Activated CD4-positive, alpha-beta T cell treated with anti-CD3 and anti-CD28 coated beads, Interleukin-2, amount 10 ng/mL, durations not matched to agents 7 days and 5 days (primary cell): ENCODE data around the gene ERFL. TPM values are rescaled to one million over a fixed set of nuclear protein-coding genes. Genes with fewer than 3 reads are reported as not detected.
"Not testable (repeated sequence)": the region's sequence is repeated elsewhere in the genome, so short reads cannot be mapped to it uniquely, and the experiment has no call there.

Source experiments
- CTCF ChIA-PET: fragments of 350-600 bp; sonication (Branson Sonifier 250); formaldehyde crosslinking; loops from one replicate; lab custom pipeline; 2021; ENCODE audit warnings: antibody characterized with exemption; lab: Charles Lee
- POLR2A ChIA-PET: fragments of 350-600 bp; sonication (Branson Sonifier 250); formaldehyde crosslinking; loops from one replicate; lab custom pipeline; 2021; ENCODE audit warnings: antibody characterized with exemption; lab: Charles Lee
- DNase-seq: peaks from one replicate; pipeline ENCODE4 v3.0.0-alpha.2; 2020
- H3K27ac Mint-ChIP-seq: one replicate; pipeline ENCODE4 v1.8.0; 2021; ENCODE audit warnings: mild to moderate bottlenecking, moderate library complexity, mixed read lengths
- H3K27me3 Mint-ChIP-seq: one replicate; pipeline ENCODE4 v1.8.0; 2021; ENCODE audit warnings: mixed read lengths
- H3K36me3 Mint-ChIP-seq: one replicate; pipeline ENCODE4 v1.8.0; 2021; ENCODE audit warnings: low read depth, mixed read lengths
- H3K4me1 Mint-ChIP-seq: one replicate; pipeline ENCODE4 v1.8.0; 2021; ENCODE audit warnings: mixed read lengths
- H3K4me3 Mint-ChIP-seq: one replicate; pipeline ENCODE4 v1.8.0; 2021; ENCODE audit warnings: mild to moderate bottlenecking, moderate library complexity, mixed read lengths
- H3K9me3 Mint-ChIP-seq: one replicate; pipeline ENCODE4 v1.8.0; 2021; ENCODE audit warnings: mixed read lengths
- total RNA-seq, 2 experiments: library from RNA; stranded (reverse); gene quantifications; one replicate each; pipeline ENCODE4 v1.2.3, GENCODE V29; 2021

ERFL gene
- total RNA-seq, 2 experiments from 2014 or later = 1.5 to 1.6 TPM

- CTCF ChIA-PET = interaction anchor here (1.0 to 1.4 kb wide), 2 partner anchors 10 to 67 kb away, joined by 3 to 5 read pairs; no protein-coding TSS in a partner anchor
- Mint-ChIP-seq H3K36me3 (peaks cover 9% of the 10 kb centered on the region), H3K4me1 (peaks cover 31% of the 10 kb centered on the region), H3K9me3 (no peaks in the 10 kb centered on the region), H3K4me3 (peak overlapping the region; percentile 59), H3K27ac (peak overlapping the region; percentile 71), H3K27me3 (peaks cover 29% of the 10 kb centered on the region)
- POLR2A ChIA-PET = no interaction called here
- DNase-seq = no peak
Measured at GRCh38 chr19:41939861-41940730, 11.8 kb upstream of the ERFL start.

GRCh38 chr19:41939209-41939608 is 11.0 kb upstream of the ERFL start:
- CTCF ChIA-PET = interaction anchor here (1.4 kb wide), 1 partner anchor 66 kb away, joined by 5 read pairs; no protein-coding TSS in a partner anchor
- H3K9me3 Mint-ChIP-seq, DNase-seq, H3K4me3 Mint-ChIP-seq, POLR2A ChIA-PET, H3K36me3 Mint-ChIP-seq: not testable (repeated sequence)
- Mint-ChIP-seq H3K27me3 (peaks cover 34% of the 10 kb centered on the region), H3K4me1 (peaks cover 30% of the 10 kb centered on the region), H3K27ac (peak overlapping the region; percentile 36)

GRCh38 chr19:41937525-41938468 is 9.5 kb upstream of the ERFL start:
- Mint-ChIP-seq H3K36me3 (peaks cover 7% of the 10 kb centered on the region), H3K27ac (no peak overlapping the region), H3K4me3 (no peak overlapping the region), H3K27me3 (peaks cover 45% of the 10 kb centered on the region), H3K4me1 (peaks cover 35% of the 10 kb centered on the region), H3K9me3 (no peaks in the 10 kb centered on the region)
- DNase-seq = no peak
- CTCF ChIA-PET = interaction anchor here (0.5 to 1.6 kb wide), 3 partner anchors 8 to 709 kb away, joined by 3 to 9 read pairs (median 3); no protein-coding TSS in a partner anchor
- POLR2A ChIA-PET = no interaction called here

GRCh38 chr19:41936961-41937360 is 8.7 kb upstream of the ERFL start:
- CTCF ChIA-PET = interaction anchor here (0.6 to 1.6 kb wide), 2 partner anchors 8 to 505 kb away, joined by 3 to 9 read pairs; no protein-coding TSS in a partner anchor
- peaks cover 6% of the 10 kb centered on the region for H3K36me3 Mint-ChIP-seq
- peak overlapping the region; percentile 37 for H3K27ac Mint-ChIP-seq
- no peaks in the 10 kb centered on the region for H3K9me3 Mint-ChIP-seq
- POLR2A ChIA-PET = no interaction called here
- H3K27me3 Mint-ChIP-seq = peaks cover 48% of the 10 kb centered on the region
- H3K4me3 Mint-ChIP-seq = no peak overlapping the region
- H3K4me1 Mint-ChIP-seq = peaks cover 34% of the 10 kb centered on the region
- no peak for DNase-seq

- peaks cover 3% of the 10 kb centered on the region for H3K36me3 Mint-ChIP-seq
- H3K4me3 Mint-ChIP-seq = no peak overlapping the region
- POLR2A ChIA-PET = no interaction called here
- H3K9me3 Mint-ChIP-seq = no peaks in the 10 kb centered on the region
- H3K4me1 Mint-ChIP-seq = peaks cover 33% of the 10 kb centered on the region
- H3K27me3 Mint-ChIP-seq = peaks cover 44% of the 10 kb centered on the region
- CTCF ChIA-PET = interaction anchor here (1.6 kb wide), 1 partner anchor 9 kb away, joined by 9 read pairs; no protein-coding TSS in a partner anchor
- no peak for DNase-seq
- peak overlapping the region; percentile 37 for H3K27ac Mint-ChIP-seq
Measured at GRCh38 chr19:41936416-41936850, 8.2 kb upstream of the ERFL start.

GRCh38 chr19:41935760-41936415 is 7.6 kb upstream of the ERFL start:
- H3K4me3 Mint-ChIP-seq = no peak overlapping the region
- POLR2A ChIA-PET = no interaction called here
- H3K9me3 Mint-ChIP-seq = no peaks in the 10 kb centered on the region
- DNase-seq = no peak
- H3K4me1 Mint-ChIP-seq = peaks cover 32% of the 10 kb centered on the region
- H3K27ac Mint-ChIP-seq = no peak overlapping the region
- H3K36me3 Mint-ChIP-seq = no peaks in the 10 kb centered on the region
- peaks cover 42% of the 10 kb centered on the region for H3K27me3 Mint-ChIP-seq
- CTCF ChIA-PET = interaction anchor here (1.6 kb wide), 1 partner anchor 9 kb away, joined by 9 read pairs; no protein-coding TSS in a partner anchor

GRCh38 chr19:41934849-41935374 is 6.7 kb upstream of the ERFL start:
- no peak overlapping the region for H3K4me3 Mint-ChIP-seq
- no peaks in the 10 kb centered on the region for H3K9me3 Mint-ChIP-seq
- peak; percentile 81 for DNase-seq
- POLR2A ChIA-PET = no interaction called here
- peaks cover 3% of the 10 kb centered on the region for H3K36me3 Mint-ChIP-seq
- H3K27ac Mint-ChIP-seq = peak overlapping the region; percentile 51
- peaks cover 46% of the 10 kb centered on the region for H3K27me3 Mint-ChIP-seq
- CTCF ChIA-PET = interaction anchor here (0.7 kb wide), 1 partner anchor 29 kb away, joined by 3 read pairs; no protein-coding TSS in a partner anchor
- peaks cover 38% of the 10 kb centered on the region for H3K4me1 Mint-ChIP-seq

- Mint-ChIP-seq H3K36me3 (peaks cover 3% of the 10 kb centered on the region), H3K27ac (peak overlapping the region; percentile 47), H3K27me3 (peaks cover 49% of the 10 kb centered on the region), H3K9me3 (no peaks in the 10 kb centered on the region), H3K4me3 (no peak overlapping the region), H3K4me1 (peaks cover 47% of the 10 kb centered on the region)
- no peak for DNase-seq
- ChIA-PET POLR2A (no interaction called here), CTCF (interaction anchor here (0.7 to 0.9 kb wide), 2 partner anchors 11 to 28 kb away, joined by 3 to 4 read pairs; no protein-coding TSS in a partner anchor)
Measured at GRCh38 chr19:41933693-41934426, 5.6 kb upstream of the ERFL start.

GRCh38 chr19:41932720-41933332 is 4.6 kb upstream of the ERFL start:
- H3K9me3 Mint-ChIP-seq = no peaks in the 10 kb centered on the region
- POLR2A ChIA-PET = no interaction called here
- no peak overlapping the region for H3K4me3 Mint-ChIP-seq
- no peak for DNase-seq
- peaks cover 3% of the 10 kb centered on the region for H3K36me3 Mint-ChIP-seq
- H3K27ac Mint-ChIP-seq = peak overlapping the region; percentile 26
- CTCF ChIA-PET = interaction anchor here (1.2 to 1.5 kb wide), 2 partner anchors 11 to 73 kb away, joined by 4 read pairs; partner anchors contain the start of gene RPS19
- peaks cover 49% of the 10 kb centered on the region for H3K4me1 Mint-ChIP-seq
- peaks cover 50% of the 10 kb centered on the region for H3K27me3 Mint-ChIP-seq

GRCh38 chr19:41932259-41932719 is 4.0 kb upstream of the ERFL start:
- ChIA-PET CTCF (interaction anchor here (0.6 to 1.5 kb wide), 4 partner anchors 11 to 73 kb away, joined by 3 to 6 read pairs (median 4); partner anchors contain the start of gene RPS19), POLR2A (no interaction called here)
- no peak overlapping the region for H3K27ac Mint-ChIP-seq
- H3K36me3 Mint-ChIP-seq = peaks cover 3% of the 10 kb centered on the region
- H3K27me3 Mint-ChIP-seq = peaks cover 47% of the 10 kb centered on the region
- no peaks in the 10 kb centered on the region for H3K9me3 Mint-ChIP-seq
- H3K4me3 Mint-ChIP-seq = no peak overlapping the region
- no peak for DNase-seq
- H3K4me1 Mint-ChIP-seq = peaks cover 47% of the 10 kb centered on the region
